Hepatic stellate cell (primary cell): Measurements from ENCODE around the gene NTNG2.
"Not testable (repeated sequence)": the region's sequence is repeated elsewhere in the genome, so short reads cannot be mapped to it uniquely, and the experiment has no call there.

Experiments
- DNase-seq: peaks from one replicate; pipeline ENCODE4 v3.0.0; 2011; ENCODE audit warnings: low spot score

NTNG2 gene

DNA sequence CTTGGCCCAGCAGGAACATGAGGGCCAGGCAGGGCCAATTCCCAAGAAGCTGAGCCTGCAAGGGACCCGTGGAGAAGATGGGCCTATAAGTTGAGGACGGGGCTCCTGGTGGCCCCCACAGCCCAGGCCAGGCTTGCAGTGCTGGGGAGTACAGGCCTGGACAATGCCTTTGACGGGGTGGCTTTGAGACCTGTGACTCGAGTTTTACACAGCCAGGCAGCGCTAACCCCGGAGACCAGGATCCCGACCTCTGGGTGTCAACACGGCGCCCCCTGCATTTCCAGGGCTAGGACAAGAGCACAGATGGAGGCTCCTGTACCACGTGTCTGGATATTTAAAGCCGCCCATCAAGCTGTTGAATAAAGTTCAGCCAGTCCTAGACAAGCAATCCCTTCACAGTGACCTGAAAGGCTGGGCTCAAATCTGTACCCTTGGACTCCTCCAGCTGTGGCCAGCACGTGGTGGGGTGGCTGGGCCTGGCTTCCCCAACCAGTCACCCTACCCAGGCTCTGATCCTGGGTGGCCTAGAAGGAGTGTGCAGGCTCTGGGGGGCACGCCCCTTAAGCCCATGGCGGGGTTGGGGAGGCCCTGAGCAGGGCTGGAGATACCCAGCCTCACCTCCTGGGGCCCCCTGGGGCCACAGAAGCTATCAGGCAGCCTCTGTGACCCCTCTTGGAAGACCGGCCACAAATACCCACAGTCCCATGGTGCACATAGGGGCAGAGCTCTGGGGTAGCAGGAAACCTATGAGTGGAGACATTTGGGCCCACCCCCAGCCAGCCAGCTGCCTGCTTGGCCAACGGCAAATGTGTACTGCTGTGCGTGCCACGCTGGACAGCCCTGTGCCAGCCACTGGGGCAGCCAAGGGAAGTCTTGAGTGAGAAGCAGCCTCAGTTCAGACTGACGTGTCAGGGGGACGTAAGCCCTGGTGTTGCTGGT lies 88.7 kb downstream of the NTNG2 start:
- DNase-seq: no peak

DNA sequence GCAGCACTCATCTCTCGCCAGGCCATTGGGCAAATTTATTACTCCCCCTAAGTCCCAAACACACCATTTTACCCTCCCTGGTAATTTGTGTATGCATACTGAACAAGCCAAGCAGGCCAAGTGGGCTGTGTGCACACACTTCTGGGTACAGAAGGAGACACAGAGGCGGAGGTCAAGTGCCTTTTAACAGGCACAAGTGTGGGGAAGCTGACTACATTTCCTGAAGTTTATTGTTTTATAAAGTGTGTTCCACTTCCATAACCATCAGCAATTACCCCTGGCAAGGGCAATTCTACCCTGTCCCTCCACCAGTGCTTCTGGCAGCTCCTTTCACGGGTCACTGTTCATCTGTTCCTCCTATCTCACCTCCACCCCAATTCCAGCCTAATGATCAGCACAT lies 99.0 kb downstream of the NTNG2 start:
- DNase-seq: no peak

DNA sequence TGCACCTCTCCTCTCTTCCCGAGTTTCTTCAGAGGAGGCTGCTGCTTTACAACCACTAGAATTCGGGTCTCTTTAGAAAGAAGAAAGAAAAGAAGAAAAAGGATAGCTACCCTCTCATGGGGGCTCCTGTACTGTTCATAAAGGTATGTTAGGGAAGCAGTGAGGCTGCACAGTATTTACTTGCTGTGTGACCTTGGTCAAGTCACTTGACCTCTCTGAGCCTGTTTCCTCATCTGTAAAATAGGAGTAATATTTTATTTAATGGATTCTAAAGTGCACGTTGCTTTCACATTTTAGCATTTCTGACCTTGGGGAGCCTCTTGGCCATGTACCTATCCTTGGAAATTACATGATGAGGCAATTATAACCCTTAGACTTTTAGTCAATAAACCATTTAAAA lies 104.2 kb downstream of the NTNG2 start:
- no peak for DNase-seq

DNA sequence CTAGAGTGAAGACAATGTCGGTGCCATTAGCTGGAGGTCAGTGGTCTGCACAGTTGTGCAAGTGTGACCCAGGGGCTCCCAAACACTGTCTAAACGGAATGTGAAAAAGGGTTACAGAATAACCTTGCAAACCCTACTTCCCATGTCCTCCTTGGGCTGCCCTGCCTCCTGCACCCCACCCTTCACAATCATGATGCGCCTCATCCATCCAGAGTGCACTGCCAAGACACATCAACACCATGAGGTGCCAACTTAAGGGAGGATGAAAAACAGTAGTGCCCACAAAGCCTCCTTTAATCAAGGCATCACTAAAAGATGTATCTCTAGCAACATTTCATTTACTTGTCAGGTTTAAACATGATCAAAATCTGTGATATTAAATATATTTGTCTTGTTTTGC lies 105.8 kb downstream of the NTNG2 start:
- no peak for DNase-seq

DNA sequence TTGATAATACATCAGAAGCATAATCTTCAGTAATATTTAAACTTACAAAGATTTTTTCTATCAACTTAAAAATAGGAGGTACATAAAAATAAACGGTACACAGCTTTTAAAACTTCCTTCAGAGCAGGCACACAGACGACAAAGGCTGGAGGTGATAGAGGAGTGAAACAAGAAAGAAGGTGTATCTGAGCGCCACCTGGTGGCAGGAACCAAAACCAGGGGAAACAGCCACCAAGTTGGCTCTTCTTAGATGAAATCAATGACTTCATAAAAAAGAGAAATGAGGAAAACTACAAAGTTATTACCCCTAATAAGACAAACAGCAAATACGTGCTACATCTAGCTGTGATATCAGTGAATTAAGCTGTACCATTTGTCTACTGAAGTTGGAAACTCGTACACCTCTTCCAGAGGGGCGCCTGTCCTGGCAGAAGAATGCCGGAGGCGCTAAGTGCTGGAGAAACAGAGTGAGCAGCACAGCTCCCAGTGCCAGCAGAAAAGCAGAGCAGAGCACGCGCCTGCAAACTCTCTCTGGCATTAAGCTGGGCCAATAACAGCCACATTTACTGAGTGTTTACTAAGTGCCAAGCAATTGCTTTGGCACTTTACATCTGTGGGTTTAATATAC lies 107.0 kb downstream of the NTNG2 start:
- DNase-seq: peak; percentile 50

DNA sequence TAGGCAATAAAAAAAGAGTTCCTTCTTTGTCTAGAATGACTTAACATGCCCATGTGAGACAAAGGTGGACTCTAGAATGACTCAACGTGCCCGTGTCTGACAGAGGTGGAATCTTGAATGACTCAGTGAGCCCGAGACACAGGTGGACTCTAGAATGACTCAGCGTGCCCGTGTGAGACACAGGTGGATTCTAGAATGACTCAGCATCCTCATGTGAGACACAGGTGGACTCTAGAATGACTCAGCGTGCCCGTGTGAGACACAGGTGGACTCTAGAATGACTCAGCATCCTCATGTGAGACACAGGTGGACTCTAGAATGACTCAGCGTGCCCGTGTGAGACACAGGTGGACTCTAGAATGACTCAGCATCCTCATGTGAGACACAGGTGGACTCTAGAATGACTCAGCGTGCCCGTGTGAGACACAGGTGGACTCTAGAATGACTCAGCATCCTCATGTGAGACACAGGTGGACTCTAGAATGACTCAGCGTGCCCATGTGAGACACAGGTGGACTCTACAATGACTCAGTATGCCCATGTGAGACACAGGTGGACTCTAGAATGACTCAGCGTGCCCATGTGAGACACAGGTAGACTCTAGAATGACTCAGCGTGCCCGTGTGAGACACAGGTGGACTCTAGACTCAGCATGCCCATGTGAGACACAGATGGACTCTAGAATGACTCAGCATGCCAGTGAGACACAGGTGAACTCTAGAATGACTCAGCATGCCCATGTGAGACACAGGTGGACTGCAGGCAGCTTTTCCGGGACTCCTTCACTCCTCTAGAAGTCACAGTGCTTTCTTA lies 108.1 kb downstream of the NTNG2 start:
- DNase-seq: not testable (repeated sequence)

DNA sequence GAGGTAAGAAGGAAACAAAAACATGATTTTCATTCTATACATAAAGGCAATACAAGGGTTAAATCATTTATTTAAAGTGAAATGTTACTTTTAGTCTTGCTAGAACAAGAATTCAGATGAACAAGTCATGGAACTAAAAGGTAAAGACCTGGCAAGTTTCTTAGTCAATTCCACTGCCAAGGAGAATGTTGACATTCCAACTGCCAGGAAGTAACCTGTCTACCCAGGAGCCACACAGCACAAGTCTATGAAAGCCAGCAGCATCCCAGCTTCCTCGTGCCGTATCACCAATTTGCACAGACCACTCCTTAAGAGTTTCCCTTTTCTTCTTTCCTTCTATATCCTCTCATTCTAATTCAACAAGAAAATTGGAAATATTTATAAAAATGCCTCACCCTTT lies 113.0 kb downstream of the NTNG2 start:
- DNase-seq: no peak

DNA sequence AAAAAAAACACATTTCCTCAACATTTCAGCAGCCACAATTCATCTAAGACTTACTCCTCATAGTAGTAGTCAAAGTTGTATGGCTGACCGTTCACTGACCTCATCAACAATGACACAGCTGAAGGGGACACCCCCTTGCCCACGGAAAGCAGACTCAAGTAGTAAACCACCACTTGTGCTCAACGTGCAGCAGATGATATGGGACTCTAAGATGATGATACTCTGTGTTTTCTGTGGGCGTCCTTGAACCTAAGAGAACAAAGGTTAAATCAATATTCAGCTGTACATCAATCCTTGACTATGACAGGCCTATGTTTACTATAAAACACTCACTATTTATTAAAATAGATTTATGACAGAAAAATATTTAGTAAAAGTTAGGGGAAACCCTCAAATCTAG lies 121.3 kb downstream of the NTNG2 start:
- DNase-seq: no peak

DNA sequence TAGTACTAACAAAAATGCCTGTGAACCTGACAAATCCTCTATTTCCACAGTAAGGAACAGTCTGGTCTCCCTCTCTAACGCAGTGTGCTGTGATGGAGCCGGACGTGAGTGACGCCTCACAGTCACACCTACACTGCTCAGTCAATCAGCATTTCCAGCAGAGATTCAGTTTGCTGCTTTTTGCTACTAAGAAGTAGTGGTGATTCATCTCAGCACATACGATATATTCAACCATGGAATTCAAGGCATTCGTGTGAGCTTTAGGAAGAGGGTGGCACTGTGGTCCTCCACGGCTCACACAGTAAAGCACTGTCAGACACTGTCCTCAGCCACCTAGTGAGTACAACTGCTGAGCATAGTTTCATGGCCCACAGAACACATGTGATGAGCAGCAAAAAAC lies 122.0 kb downstream of the NTNG2 start:
- peak; percentile 29 for DNase-seq

DNA sequence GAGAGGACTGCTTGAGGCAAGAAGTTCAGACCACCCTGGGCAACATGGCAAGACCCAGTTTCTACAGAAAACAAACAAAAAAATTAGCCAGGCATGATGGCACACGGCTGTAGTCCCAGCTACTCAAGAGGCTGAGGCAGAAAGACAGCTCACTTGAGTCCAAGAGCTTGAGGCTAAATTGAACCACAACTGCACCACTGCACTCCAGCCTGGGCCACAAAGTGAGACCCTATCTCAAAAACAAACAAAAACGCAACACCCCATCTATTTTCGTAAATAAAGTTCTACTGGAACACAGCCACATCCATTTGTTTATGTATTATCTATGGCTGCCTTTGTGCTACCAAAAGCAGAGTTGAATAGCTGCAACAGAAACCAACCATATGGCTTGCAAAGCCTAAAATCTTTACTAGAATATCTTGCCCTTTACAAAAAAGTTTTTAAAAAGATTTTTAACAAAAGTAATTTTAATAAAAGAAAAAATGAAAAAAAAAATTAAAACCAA lies 125.5 kb downstream of the NTNG2 start:
- DNase-seq: no peak

DNA sequence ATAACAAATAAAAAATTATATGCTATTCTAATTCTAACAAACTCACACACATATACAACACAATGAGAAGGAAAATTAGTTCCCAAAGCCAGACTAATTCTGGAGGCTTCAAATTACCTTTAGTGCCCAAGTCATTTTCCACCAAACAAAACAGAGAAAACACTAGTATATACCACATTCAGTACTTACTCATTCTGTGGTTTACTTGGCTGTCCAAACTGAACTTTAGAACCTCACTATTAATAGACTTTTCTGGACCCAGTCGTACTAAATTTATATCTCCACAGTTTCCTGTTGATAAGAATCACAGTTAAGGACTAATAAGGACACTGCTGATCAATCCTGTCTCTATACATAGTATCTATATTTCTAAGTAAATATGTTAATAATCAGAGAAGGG lies 126.5 kb downstream of the NTNG2 start:
- peak; percentile 53 for DNase-seq

DNA sequence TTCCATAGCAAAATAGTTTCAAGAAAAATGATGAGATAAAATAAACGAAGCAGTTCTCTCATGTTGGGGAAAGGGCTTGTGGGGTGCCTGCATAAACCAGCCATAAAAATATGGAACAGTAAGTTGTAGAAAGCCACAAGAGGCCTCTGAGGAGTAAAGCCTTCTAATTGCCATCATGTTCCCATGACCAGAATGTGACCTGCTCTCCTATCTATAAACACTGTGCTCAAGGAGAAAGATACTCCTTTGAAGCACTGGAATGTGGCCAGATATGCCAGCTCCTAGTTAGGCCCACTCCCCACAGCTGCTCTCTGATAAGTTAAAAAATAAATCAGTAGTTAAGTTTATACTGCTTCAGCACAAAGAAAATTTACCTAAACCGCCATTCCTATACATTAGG lies 127.1 kb downstream of the NTNG2 start:
- DNase-seq: no peak

DNA sequence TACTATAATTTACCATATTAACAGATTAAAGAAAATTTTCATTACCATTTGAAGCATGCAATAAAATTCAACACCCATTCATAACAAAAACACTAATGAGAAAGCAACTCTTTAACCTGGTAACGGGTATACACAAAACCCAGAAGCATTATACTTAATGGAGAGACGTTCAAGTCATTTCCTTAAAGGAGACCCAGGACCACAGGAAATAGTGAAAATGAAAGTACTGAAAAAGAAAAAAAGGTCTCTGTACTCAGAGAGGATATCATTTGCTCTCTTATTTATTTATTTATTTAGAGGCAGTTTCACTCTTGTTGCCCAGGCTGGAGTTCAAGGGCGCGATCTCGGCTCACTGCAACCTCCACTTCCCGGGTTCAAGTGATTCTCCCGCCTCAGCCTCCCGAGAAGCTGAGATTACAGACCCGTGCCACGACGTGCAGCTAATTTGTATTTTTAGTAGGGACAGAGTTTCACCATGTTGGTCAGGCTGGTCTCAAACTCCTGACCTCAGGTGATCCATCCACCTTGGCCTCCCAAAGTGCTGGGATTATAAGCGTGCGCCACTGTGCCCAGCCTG lies 131.4 kb downstream of the NTNG2 start:
- DNase-seq: peak; percentile 14
